Fibroblast of villous mesenchyme (primary cell): ENCODE results near the gene ADAMTSL2. TPM values are rescaled to one million over a fixed set of nuclear protein-coding genes. Genes with fewer than 3 reads are reported as not detected.

ENCODE experiments used
- DNase-seq: peaks from one replicate; pipeline ENCODE4 v3.0.0-alpha.2; 2010; ENCODE audit warnings: low read depth
- H3K4me3 ChIP-seq: 2 replicates; pipeline ENCODE4 v1.5.1; 2011; ENCODE audit warnings: low read depth, mild to moderate bottlenecking, low read length
- total RNA-seq: library from RNA; depleted of rRNA; stranded (reverse); fragments of >200 nt; gene quantifications from 2 replicates; pipeline ENCODE4 v1.2.3, GENCODE V29; 2012
- TF ChIP-seq, protein P1 (sequence below): IDR thresholded peaks from 2 replicates; pipeline ENCODE4 v1.5.1; 2012; ENCODE audit warnings: low read depth, mild to moderate bottlenecking, low read length; ENCODE audit not compliant: insufficient read depth

The ADAMTSL2 gene
- total RNA-seq, 1 donor, result under 0.01 TPM

DNA sequence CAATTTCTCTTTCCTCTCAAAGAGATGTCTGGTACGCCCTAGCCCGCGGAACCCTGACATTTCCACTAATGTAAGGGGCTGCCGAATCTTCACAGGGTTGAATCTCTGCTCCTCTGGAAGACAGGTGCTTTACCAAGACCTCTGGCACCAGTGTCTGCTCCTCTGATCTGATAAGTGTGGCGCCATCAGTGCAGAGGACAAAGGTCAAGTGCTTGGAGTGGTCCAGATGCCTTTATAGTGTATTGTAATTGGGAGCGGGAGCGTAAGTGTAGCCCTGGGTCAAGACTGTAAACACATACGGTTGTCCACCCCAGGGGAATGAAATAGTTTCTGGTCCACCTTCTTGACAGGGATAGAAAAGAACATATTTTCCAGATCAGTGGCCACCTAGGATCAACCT is 17.7 kb downstream of the ADAMTSL2 start:
- DNase-seq, result no peak
- TF ChIP-seq, protein P1, sequence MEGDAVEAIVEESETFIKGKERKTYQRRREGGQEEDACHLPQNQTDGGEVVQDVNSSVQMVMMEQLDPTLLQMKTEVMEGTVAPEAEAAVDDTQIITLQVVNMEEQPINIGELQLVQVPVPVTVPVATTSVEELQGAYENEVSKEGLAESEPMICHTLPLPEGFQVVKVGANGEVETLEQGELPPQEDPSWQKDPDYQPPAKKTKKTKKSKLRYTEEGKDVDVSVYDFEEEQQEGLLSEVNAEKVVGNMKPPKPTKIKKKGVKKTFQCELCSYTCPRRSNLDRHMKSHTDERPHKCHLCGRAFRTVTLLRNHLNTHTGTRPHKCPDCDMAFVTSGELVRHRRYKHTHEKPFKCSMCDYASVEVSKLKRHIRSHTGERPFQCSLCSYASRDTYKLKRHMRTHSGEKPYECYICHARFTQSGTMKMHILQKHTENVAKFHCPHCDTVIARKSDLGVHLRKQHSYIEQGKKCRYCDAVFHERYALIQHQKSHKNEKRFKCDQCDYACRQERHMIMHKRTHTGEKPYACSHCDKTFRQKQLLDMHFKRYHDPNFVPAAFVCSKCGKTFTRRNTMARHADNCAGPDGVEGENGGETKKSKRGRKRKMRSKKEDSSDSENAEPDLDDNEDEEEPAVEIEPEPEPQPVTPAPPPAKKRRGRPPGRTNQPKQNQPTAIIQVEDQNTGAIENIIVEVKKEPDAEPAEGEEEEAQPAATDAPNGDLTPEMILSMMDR, result no peak

GRCh38 chr9:133553123-133553522 is 18.6 kb downstream of the ADAMTSL2 start:
- DNase-seq, result no peak
- TF ChIP-seq, protein P1, result no peak
- no peak overlapping the region for H3K4me3 ChIP-seq

More for the DNA sequence above, 17.7 kb downstream of the ADAMTSL2 start:
- H3K4me3 ChIP-seq, result no peak overlapping the region

- no peak for DNase-seq
- TF ChIP-seq, protein P1, result no peak
These were observed 19.6 kb downstream of the ADAMTSL2 start for GRCh38 chr9:133553973-133554713.

DNA sequence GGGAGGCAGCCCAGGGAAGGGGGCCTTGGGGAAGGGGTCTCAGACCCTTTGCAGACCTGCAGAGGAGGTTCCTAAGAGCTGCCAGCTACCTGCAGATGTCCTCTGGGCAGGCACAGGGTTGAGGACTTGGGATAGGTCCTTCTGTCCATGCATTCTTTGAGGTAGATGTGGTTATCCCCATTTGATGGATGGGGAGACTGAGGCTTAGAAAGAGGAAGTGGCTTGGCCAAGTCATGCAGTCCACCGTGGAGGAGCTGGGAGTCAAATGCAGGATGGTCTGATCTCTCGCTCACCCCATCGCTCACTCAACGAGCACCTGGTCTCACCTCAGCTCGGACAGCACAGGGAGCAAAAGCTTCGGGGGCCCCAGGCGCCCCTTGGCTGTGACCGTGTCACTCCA is 20.2 kb downstream of the ADAMTSL2 start:
- TF ChIP-seq, protein P1, result no peak
- DNase-seq, result no peak
- no peak overlapping the region for H3K4me3 ChIP-seq

More at GRCh38 chr9:133553973-133554713, 19.6 kb downstream of the ADAMTSL2 start:
- H3K4me3 ChIP-seq, result no peak overlapping the region

DNA sequence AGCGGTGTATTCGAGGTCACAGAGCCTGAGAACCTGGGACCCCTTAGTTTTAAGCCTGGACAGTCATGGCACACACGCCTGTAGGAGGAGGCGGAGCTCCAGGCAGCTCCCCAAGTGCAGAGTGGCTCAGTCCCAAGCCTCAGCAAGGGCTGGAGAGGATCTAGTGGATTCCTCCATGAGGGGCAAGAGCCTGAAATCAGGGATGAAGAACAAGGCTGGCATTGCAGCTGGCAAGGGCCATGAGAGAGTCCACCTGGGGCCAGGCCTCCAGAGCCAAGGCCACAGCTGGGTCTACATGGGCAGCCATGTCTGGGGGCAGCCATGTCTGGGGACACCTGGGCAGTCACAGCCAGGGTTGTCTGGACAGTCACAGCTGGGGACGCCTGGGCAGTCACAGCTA is 21.9 kb downstream of the ADAMTSL2 start:
- TF ChIP-seq, protein P1, result no peak
- no peak overlapping the region for H3K4me3 ChIP-seq
- no peak for DNase-seq

DNA sequence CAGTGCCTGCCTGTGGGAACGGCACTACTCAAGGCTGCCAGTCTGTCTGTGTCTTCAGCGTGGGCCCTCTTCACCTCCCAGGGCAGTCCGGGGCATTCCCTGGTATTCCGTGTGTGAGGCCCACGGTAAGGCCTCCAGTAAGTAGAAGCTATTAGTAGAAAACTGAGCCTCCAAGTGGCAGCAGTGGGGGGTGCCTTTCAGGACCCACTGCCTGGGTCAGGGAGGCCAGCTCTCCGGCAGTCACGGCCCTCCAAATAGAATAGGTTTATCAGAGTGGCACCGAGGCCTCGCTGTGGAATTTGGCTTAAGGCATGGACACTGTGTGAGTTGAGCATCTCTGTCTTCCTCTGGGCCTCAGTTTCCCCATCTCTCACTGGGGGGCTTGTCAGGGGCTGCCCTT is 23.1 kb downstream of the ADAMTSL2 start:
- no peak overlapping the region for H3K4me3 ChIP-seq
- DNase-seq, result no peak
- TF ChIP-seq, protein P1, result no peak
